GM19455 (cell line): Measurements from ENCODE around the gene DLGAP1.

ENCODE experiments used
- ATAC-seq: cut with Tn5 transposase; IDR thresholded peaks from one replicate; pipeline ENCODE4 v1.9.1; 2021; ENCODE audit not compliant: unreplicated experiment

DLGAP1 gene

GRCh38 chr18:3463051-3463450 lies 992.1 kb downstream of the DLGAP1 start:
- ATAC-seq = no peak

DNA sequence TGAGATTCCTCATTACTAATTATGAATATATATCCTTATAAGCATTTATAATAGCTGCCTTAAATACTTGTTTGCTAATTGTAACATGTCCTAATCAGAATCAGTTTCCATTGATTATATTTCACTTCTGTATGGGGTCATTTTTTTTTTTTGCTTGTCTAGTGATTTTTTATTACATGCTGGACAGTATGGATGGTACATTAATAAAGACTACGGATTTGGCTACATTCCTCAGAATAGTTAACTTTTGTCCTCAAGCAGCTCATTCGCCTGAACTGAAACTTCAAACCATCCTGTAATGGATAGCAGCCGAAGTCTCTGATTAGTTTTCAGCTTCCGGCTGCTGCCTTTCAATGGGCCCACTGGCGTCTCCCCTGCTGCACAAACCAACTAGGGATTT lies 993.4 kb downstream of the DLGAP1 start:
- no peak for ATAC-seq

DNA sequence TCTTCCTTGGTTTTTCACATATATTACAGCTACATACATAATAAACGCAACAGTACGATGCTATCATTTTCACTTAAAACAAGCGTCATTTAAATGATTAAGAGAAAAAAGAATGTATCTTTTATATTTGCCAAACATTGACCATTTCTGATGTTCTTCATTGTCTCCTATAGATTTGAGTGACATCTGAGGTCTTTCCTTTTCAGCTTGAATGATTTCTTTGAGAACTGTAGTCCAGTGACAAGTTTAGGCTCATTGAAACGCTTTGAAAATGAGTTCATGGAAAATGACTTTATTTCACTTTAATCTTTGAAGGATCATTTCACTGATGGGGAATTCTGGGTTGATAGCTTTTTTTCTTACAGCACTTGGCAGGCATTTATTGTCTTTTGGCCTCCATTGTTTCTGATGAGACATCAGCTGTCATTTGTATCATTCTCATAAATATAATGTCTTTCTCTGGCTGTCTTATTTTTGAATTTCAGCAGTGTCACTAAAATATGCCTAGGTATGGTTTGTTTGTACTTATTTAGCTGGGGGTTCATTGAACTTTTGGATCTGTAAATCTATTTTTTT lies 994.2 kb downstream of the DLGAP1 start:
- no peak for ATAC-seq

DNA sequence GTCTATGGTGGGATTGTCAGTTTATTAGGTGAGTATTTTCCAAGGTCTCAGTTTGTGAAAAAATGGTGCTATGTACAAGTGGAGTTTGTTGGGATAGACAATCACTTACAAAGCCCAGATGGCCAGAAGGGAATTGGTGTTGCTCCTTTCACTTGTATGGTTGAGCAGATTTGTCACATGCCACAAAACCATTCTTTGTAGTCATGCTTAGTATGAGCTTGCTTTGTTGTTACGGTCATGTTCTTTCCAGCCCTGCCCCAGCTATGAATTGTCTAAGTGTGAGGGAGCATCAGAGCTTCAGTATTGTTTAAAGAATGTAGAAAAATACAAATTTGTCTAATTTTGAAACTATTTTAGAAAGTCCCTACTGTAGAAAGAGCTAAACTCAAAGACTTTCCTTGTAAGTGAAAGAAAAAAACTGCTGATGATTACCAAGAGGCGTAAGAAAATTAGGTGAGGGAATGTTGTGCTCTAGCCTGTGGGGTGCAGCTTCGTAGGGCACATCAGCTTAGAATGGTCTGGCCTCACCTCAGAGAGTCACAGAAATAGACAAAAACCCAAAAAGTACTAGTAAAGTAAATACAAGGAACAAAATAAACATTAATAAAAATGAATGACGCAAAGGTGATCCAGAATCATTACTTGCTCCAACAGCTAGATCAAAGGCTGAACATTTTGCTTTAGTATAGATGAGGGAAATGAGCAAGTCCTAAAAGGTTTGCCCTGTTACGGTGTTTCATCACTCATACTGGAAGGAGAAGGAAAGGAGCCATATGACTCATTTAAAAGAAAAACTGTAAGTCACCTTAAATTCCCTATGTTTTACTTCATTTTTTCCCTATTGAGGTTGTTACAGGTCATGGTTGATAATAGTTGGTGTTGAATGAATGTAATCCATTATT lies 995.9 kb downstream of the DLGAP1 start:
- peak; percentile 54 for ATAC-seq

- ATAC-seq = no peak
Measured at GRCh38 chr18:3458378-3458777, 996.7 kb downstream of the DLGAP1 start.

DNA sequence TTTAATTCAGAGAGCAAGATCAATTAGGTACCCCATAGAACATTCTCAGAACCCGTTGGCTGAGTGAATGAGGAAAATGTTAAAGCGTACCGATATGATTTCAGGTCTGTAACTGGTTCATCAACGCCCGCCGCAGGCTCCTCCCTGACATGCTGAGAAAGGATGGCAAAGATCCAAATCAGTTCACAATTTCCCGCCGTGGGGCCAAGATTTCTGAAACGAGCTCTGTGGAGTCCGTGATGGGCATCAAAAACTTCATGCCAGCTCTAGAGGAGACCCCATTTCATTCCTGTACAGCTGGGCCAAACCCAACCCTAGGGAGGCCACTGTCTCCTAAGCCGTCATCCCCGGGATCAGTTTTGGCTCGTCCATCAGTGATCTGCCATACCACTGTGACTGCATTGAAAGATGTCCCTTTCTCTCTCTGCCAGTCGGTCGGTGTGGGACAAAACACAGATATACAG lies 997.8 kb downstream of the DLGAP1 start:
- ATAC-seq = no peak

DNA sequence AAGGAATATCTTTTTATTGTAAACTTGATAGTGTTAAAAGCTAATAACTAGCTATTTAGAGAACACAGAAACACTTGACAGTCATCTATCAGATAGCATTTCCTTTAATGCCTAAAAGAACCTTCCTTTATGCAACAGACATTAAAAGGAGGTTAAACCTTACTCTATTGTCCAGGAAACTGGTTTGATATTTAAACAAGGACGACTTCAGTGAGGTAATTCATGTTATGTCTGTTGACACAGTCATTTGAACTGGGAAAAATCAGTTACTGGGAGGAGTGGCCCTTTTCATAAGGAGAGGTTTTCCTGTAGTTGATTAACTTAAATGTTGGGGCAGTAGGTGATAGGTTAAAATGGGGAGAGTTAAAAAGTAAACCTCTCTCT lies 998.4 kb downstream of the DLGAP1 start:
- no peak for ATAC-seq

- ATAC-seq = no peak
Measured at GRCh38 chr18:3455907-3456685, 999.0 kb downstream of the DLGAP1 start.

DNA sequence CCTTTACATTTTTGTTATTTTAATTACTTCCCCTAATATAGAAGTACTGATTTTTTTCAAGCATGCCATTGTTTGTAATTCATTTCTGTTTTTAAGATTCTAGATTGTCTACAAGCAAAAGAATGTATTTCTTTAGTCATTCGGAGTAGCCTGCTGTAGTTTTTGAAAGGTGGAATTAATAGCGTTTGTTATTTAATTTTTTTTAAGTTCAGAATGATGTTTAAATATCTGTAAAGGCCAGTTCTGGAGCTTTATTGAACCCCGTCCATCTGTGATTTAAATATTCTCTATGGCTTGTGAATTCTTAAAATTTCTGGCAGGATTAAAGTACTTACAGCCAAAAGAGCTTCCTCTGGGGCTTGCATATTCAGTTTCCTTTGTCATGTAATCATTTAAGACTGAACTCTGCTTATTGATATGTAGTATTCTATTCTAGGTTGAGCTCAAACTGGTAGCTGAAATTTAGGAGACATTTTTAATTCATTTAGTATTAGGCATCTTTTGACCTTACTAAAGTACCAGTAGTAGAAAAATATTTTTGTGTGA lies 999.9 kb downstream of the DLGAP1 start:
- ATAC-seq = no peak

- ATAC-seq = no peak
Measured at GRCh38 chr18:3454365-3455089, 1000.6 kb downstream of the DLGAP1 start.

DNA sequence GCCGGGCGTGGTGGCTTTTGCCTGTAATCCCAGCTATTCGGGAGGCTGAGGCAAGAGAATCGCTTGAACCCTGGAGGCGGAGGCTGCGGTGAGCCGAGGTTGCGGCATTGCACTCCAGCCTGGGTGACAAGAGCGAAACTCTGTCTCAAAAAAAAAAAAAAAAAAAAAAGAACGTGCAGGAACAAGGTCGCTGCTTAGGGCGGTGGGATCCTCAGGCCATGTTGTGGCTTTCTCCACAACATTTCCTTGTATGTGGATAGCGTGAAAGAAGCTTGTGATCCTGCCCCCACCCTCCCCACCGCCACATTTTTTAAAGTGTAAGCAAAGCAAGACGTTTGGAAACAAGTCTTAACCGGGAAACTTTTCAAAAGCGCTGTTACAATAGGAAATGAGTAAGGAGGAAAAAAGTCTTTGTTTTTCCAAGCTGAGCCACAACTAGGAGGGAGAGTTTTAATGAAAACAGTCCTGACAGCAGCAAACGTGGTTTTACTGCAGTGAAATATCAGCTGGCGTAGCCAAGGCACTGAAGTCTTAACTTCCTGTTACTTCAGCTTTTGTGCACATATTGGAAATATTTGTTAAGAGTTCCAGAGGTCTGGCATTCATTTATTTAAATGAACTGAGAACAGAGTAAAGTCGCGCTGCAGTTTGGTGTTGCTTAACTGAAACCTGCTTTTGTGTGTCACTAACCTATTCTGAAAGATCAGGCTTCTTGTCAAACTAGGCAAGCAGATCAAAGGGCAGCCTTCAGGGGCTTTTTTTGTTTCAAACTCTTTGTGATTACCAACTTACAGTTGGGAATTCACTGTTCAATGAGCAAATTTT lies 1001.4 kb downstream of the DLGAP1 start:
- no peak for ATAC-seq

- ATAC-seq = no peak
Measured at GRCh38 chr18:3452750-3453539, 1002.2 kb downstream of the DLGAP1 start.

DNA sequence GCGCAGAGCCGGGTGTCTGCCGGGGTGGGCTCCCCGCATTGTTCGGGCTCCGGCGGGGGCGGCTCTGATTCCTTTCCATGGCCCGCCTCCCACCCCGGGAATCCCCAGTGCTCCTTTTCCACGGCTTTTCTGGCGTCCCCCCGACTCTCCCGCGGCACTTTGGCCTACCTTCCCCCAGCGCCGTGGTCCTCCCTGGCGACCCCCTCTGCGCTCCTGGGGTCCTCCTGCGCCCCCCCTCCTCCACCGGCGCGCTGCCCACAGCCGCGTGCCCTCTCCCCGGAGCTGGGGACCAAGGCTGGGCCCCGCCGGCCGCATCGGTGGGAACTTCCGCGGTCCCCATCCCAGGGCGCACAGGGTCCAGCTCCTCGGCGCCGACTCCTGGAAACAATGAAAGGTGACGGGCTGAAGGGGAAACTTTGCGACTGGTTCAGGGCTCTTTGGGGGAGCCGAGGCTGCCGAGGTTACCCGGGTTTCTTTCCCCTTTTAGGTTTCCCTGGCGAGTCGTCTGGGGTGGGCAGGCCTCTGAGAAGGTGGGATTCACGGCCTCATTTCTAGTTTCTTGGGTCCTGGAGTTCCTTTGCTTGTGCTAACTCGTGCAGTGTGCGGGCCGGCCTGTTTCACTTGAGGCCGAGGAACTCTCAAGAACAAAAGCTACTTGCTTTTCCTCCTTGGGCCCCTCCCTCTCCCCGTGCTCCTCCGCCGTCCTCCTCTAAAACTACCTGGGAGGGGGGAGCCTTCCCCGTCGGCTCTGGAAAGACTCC lies 1002.9 kb downstream of the DLGAP1 start:
- no peak for ATAC-seq

DNA sequence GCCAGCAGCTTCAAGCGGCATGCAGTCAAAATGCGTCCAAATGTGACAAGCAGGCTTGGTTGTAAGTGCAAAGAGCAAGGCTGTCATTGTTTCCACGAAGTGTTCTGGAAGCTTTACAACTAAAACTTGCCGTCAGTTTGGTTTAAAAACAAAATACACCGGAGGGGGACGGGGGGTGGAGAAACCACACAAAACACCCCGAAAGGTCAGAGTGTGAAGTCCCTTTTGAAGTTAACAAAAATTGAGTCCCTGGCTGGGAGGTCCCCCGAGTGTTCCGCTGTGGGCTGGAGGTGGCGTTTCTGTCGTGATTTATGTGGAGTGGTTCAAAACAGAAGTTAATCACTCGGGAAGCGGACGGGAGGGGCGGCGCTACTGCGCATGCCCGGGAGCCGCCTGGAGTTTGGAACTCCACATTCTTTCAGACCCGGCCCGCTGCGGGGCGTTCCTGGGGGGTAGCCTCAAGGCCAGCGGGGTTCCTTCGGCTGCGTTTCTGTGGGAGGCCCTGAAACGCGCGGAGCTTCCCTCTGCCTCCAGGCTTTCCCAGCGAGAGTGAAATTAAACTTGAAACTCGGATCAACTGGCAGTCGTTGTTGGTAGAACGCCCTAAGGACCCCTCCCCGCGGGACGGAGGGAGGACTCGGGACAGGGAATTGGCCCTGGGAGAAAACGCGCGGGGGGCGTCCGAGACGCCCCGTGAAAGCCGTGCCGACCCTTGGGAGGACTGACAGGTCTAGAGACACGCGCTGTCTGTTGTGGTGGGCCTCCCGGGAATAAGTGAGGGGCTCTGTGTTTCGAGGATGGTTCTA lies 1003.7 kb downstream of the DLGAP1 start:
- no peak for ATAC-seq

DNA sequence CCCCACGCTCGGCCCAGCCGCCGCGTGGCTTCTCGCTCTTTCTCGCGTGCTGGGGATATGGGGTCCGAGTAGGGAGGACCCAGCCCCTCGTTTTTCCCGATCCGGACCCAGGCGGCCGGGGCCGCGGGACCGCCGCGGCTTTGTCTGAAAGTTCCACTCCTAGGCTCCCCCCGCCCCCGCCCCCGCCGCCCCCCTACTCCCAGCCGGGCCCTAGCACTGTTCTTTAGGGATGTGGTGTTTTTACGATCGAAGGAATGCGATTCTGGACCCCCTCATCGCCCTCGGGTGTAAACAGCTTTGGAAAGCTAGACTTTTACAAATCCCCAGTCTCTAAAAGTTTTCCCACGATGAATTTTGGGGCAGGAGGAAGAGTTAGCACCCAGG lies 1004.3 kb downstream of the DLGAP1 start:
- no peak for ATAC-seq

DNA sequence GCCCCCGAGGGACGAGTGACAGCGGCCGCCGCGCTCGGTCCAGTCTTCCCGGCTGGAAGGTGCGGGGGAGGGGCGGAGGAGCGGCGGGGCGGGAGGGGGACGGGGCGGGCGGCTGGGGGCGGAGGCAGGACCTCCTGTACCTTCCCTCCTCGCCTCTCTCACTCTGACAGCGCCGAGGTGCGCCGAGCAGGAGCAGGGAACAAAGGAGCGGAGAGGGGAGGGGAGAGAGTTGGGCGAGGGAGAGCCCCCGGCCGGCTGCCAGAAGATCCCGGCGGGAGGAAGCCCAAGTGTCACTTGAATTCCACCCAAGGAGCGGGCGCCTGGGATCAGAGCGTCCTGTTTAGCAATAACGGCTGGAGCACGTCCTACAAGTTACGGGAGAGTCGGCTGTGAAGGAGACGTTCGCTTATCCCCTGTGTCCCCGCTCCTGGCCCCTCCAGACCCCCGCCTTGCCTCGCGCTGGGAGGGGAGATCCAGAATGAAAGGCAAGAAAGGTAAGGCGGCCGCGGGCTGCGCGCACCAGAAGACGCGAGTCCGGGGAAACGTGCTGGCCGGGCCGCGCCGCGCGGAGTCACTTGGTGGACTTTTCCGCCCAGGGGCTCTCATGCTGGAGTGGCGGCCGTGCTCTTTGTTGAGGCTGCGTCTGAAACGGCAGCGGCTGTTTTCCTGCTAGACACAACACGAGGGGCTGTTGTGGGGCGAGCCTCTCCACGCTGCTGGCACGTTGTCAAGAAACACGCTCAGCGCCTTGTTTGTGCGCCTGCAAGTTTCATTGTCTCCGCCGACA lies 1004.9 kb downstream of the DLGAP1 start, which contains the start of gene TGIF1:
TGIF1 (plus strand) TSS at position 161 of the 787 bp plus-strand sequence; CDS start at position 479, 318 bp downstream.
- no peak for ATAC-seq
